Stimulated activated CD4-positive, alpha-beta T cell treated with anti-CD3 and anti-CD28 coated beads, Interleukin-15, amount 100 ng/mL, for 1 hour (primary cell): ENCODE results near the gene FCGR1A.
"Not testable (repeated sequence)": the region's sequence is repeated elsewhere in the genome, so short reads cannot be mapped to it uniquely, and the experiment has no call there.

Experiments used
- DNase-seq, 2 donors: peaks; one replicate each; pipeline ENCODE4 v3.0.0-alpha.2; 2020; ENCODE audit warnings: low read depth in 1 of 2, low spot score in 1 of 2

Gene FCGR1A

GRCh38 chr1:149782600-149782999 is at the start of gene FCGR1A:
Gene FCGR1A, plus strand, starts transcription at chr1:149782694. Its CDS starts 50 bp downstream, at chr1:149782744.
- DNase-seq, result not testable (repeated sequence)

- DNase-seq, result not testable (repeated sequence)
Observed at GRCh38 chr1:149732781-149733180, 49.7 kb upstream of the FCGR1A start.

- not testable (repeated sequence) for DNase-seq
Observed at GRCh38 chr1:149734692-149735091, 47.8 kb upstream of the FCGR1A start.

- peak in 1 of 2 donors; percentile 36 for DNase-seq
Observed at GRCh38 chr1:149740148-149740581, 42.3 kb upstream of the FCGR1A start.

GRCh38 chr1:149740590-149741230 is 41.8 kb upstream of the FCGR1A start:
- not testable (repeated sequence) for DNase-seq

GRCh38 chr1:149741914-149742313 is 40.6 kb upstream of the FCGR1A start:
- not testable (repeated sequence) for DNase-seq

GRCh38 chr1:149746463-149747356 is 35.8 kb upstream of the FCGR1A start:
- DNase-seq, result peak in 1 of 2 donors; percentile 0

GRCh38 chr1:149747359-149748143 is 34.9 kb upstream of the FCGR1A start:
- DNase-seq, result not testable (repeated sequence)

GRCh38 chr1:149748144-149748500 is 34.4 kb upstream of the FCGR1A start:
- not testable (repeated sequence) for DNase-seq

GRCh38 chr1:149750562-149750961 is 31.9 kb upstream of the FCGR1A start:
- DNase-seq, result not testable (repeated sequence)

- DNase-seq, result not testable (repeated sequence)
Observed at GRCh38 chr1:149752186-149752585, 30.3 kb upstream of the FCGR1A start.

GRCh38 chr1:149753466-149753865 is 29.0 kb upstream of the FCGR1A start:
- DNase-seq, result not testable (repeated sequence)

- DNase-seq, result not testable (repeated sequence)
Observed at GRCh38 chr1:149755294-149755693, 27.2 kb upstream of the FCGR1A start.

GRCh38 chr1:149762294-149762693 is 20.2 kb upstream of the FCGR1A start:
- DNase-seq, result not testable (repeated sequence)

GRCh38 chr1:149764087-149764800 is 18.2 kb upstream of the FCGR1A start:
- not testable (repeated sequence) for DNase-seq

- not testable (repeated sequence) for DNase-seq
Observed at GRCh38 chr1:149766241-149766640, 16.3 kb upstream of the FCGR1A start.

- DNase-seq, result not testable (repeated sequence)
Observed at GRCh38 chr1:149769216-149769615, 13.3 kb upstream of the FCGR1A start.

GRCh38 chr1:149770661-149771060 is 11.8 kb upstream of the FCGR1A start:
- not testable (repeated sequence) for DNase-seq

- DNase-seq, result not testable (repeated sequence)
Observed at GRCh38 chr1:149771653-149772425, 10.7 kb upstream of the FCGR1A start.
